Body of pancreas (tissue), 4 donors: ENCODE results near the gene CDC42BPA.

Experiments
- POLR2A ChIP-seq, 3 donors: fragments of 450-650 bp; IDR thresholded peaks; one replicate each; pipeline ENCODE4 v1.6.1; 2016; ENCODE audit warnings: antibody characterized with exemption in 3 of 3, mild to moderate bottlenecking in 2 of 3
- TF ChIP-seq, protein P1 (sequence below), 7 experiments: fragments of 450-650 bp in 4 of 7; fragments of 200-600 bp in 3 of 7; sonication (generic) in 3 of 7; IDR thresholded peaks; one replicate each; pipeline ENCODE4 v1.5.1; 2016 to 2019; ENCODE audit warnings: antibody characterized with exemption in 7 of 7

DNA sequence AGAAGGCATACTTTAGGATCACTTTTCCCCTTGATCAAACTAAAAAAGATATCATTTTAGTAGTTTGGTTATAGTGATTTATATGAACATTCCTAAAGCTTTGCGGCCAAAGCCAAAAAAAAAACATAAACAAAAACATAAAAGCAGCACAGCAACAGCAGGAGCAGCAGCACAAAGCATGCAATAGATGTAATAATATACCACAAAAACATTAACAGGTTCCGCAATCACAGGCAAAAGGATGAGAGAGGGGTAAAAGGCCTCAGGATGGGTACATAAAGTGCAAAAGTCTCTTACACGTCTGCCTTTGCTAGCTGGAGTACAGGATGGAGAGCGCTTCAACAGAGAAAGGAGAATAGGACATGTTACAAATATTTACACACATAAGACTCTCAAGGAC is 259.2 kb downstream of the CDC42BPA start:
- TF ChIP-seq, protein P1, sequence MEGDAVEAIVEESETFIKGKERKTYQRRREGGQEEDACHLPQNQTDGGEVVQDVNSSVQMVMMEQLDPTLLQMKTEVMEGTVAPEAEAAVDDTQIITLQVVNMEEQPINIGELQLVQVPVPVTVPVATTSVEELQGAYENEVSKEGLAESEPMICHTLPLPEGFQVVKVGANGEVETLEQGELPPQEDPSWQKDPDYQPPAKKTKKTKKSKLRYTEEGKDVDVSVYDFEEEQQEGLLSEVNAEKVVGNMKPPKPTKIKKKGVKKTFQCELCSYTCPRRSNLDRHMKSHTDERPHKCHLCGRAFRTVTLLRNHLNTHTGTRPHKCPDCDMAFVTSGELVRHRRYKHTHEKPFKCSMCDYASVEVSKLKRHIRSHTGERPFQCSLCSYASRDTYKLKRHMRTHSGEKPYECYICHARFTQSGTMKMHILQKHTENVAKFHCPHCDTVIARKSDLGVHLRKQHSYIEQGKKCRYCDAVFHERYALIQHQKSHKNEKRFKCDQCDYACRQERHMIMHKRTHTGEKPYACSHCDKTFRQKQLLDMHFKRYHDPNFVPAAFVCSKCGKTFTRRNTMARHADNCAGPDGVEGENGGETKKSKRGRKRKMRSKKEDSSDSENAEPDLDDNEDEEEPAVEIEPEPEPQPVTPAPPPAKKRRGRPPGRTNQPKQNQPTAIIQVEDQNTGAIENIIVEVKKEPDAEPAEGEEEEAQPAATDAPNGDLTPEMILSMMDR (IDR thresholded peaks at IDR 0.05), result no peak
- no peak for TF ChIP-seq POLR2A (IDR thresholded peaks at IDR 0.05)
